LNCAP (cell line): ENCODE data around the gene CRBN.

Experiments
- TF ChIP-seq, protein P1 (sequence below): fragments of 450-650 bp; IDR thresholded peaks from 2 replicates; pipeline ENCODE4 v1.5.1; 2017; ENCODE audit warnings: mild to moderate bottlenecking

CRBN gene

DNA sequence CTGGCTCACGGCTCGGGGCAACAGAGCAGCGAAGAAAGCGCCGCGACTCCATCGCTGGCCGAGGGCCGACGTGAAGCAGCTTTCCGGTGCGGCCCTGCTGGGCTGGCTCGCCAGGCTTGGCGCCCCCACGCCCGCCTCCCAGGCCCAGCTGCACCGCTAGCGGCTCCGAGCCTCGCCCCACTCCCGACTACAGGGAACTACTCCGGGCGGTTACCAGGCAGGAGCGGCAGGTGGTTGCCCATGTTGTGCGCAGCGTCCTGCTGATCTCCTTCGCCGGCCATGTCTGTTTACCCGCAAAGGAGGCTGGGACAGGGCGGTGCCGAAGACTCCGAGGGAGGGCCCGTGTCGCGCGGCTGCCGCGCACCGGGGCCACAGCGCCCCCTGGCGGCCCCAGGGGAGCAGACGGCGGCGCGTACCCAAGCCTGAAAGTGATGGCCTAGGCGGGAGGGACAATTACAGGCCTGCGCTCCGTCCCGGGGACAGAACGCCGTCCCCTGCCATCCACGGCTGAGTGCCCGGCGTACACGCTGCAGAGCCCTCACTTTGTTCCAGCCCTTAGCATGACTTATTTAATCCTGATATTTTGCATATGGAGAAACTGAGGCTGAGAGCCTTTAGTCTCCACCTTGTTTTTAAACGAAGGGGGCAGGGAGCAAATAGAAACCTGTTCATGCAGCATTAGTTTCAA, at the start of gene CRBN:
Gene CRBN, minus strand, starts transcription at position 285 of the 688 bp plus-strand sequence. Its CDS starts 4 bp downstream, at position 281.
- TF ChIP-seq, protein P1, sequence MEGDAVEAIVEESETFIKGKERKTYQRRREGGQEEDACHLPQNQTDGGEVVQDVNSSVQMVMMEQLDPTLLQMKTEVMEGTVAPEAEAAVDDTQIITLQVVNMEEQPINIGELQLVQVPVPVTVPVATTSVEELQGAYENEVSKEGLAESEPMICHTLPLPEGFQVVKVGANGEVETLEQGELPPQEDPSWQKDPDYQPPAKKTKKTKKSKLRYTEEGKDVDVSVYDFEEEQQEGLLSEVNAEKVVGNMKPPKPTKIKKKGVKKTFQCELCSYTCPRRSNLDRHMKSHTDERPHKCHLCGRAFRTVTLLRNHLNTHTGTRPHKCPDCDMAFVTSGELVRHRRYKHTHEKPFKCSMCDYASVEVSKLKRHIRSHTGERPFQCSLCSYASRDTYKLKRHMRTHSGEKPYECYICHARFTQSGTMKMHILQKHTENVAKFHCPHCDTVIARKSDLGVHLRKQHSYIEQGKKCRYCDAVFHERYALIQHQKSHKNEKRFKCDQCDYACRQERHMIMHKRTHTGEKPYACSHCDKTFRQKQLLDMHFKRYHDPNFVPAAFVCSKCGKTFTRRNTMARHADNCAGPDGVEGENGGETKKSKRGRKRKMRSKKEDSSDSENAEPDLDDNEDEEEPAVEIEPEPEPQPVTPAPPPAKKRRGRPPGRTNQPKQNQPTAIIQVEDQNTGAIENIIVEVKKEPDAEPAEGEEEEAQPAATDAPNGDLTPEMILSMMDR: peak; percentile 98

GRCh38 chr3:3227640-3228039, 48.1 kb upstream of the CRBN start:
- TF ChIP-seq, protein P1: no peak

GRCh38 chr3:3221528-3221927, 42.0 kb upstream of the CRBN start:
- TF ChIP-seq, protein P1: no peak

GRCh38 chr3:3216401-3216800, 36.9 kb upstream of the CRBN start:
- TF ChIP-seq, protein P1: no peak

- TF ChIP-seq, protein P1: no peak
Observed at GRCh38 chr3:3212781-3213440, 33.4 kb upstream of the CRBN start.

- TF ChIP-seq, protein P1: no peak
Observed at GRCh38 chr3:3209714-3210113, 30.2 kb upstream of the CRBN start.

- TF ChIP-seq, protein P1: no peak
Observed at GRCh38 chr3:3209057-3209456, 29.6 kb upstream of the CRBN start.
